RWPE2 (cell line): Measurements from ENCODE around the gene LRCH4.

Experiments
- ATAC-seq: fragments of 200-7000 bp; cut with Tn5 transposase; 3 replicates; pipeline ENCODE4 v1.9.1; 2021; ENCODE audit warnings: low read depth
- DNase-seq: peaks from one replicate; pipeline ENCODE4 v3.0.0-alpha.2; 2020; ENCODE audit warnings: low spot score
- H3K27ac ChIP-seq: fragments of 450-650 bp; 2 replicates; pipeline ENCODE4 v1.5.1; 2017; ENCODE audit warnings: mild to moderate bottlenecking; ENCODE audit not compliant: poor library complexity, severe bottlenecking
- H3K27me3 ChIP-seq: fragments of 250-450 bp; sonication (Bioruptor Pico); 2 replicates; pipeline ENCODE4 v1.5.1; 2021; ENCODE audit warnings: mild to moderate bottlenecking, moderate library complexity; ENCODE audit not compliant: insufficient read depth, poor library complexity, severe bottlenecking
- H3K36me3 ChIP-seq: fragments of 250-450 bp; sonication (Bioruptor Pico); 2 replicates; pipeline ENCODE4 v1.5.1; 2020; ENCODE audit warnings: low read depth, mild to moderate bottlenecking, moderate library complexity
- H3K4me1 ChIP-seq: fragments of 250-450 bp; sonication (Bioruptor Pico); 2 replicates; pipeline ENCODE4 v1.5.1; 2021; ENCODE audit warnings: mild to moderate bottlenecking, moderate library complexity; ENCODE audit not compliant: insufficient read depth, poor library complexity, severe bottlenecking
- H3K4me3 ChIP-seq: fragments of 250-450 bp; sonication (Bioruptor Pico); 2 replicates; pipeline ENCODE4 v1.5.1; 2021; ENCODE audit warnings: mild to moderate bottlenecking, moderate library complexity; ENCODE audit not compliant: severe bottlenecking
- H3K9me3 ChIP-seq: fragments of 250-450 bp; sonication (Bioruptor Pico); 2 replicates; pipeline ENCODE4 v1.5.1; 2021; ENCODE audit warnings: mild to moderate bottlenecking, moderate library complexity; ENCODE audit not compliant: severe bottlenecking
- CTCF ChIP-seq: fragments of 450-650 bp; IDR thresholded peaks from one replicate; pipeline ENCODE4 v1.5.1; 2017; ENCODE audit warnings: mild to moderate bottlenecking, moderate library complexity; ENCODE audit not compliant: poor library complexity, severe bottlenecking

Gene LRCH4

GRCh38 chr7:100627238-100627549 lies 41.3 kb upstream of the LRCH4 start:
- Histone ChIP-seq H3K36me3 (no peaks in the 10 kb centered on the region), H3K9me3 (no peaks in the 10 kb centered on the region), H3K4me3 (no peak overlapping the region), H3K27ac (no peak overlapping the region), H3K27me3 (no peaks in the 10 kb centered on the region), H3K4me1 (no peaks in the 10 kb centered on the region)
- DNase-seq, result no peak
- no peak for TF ChIP-seq CTCF
- no peak for ATAC-seq

GRCh38 chr7:100626530-100627237 lies 40.8 kb upstream of the LRCH4 start:
- Histone ChIP-seq H3K27me3 (no peaks in the 10 kb centered on the region), H3K4me1 (no peaks in the 10 kb centered on the region), H3K36me3 (no peaks in the 10 kb centered on the region), H3K27ac (no peak overlapping the region), H3K4me3 (peak overlapping the region; percentile 24), H3K9me3 (no peaks in the 10 kb centered on the region)
- DNase-seq, result no peak
- ATAC-seq, result peak; percentile 96
- no peak for TF ChIP-seq CTCF

GRCh38 chr7:100626055-100626454 lies 40.1 kb upstream of the LRCH4 start:
- no peak for ATAC-seq
- no peak overlapping the region for H3K27ac ChIP-seq

GRCh38 chr7:100623951-100624824 lies 38.3 kb upstream of the LRCH4 start:
- Histone ChIP-seq H3K9me3 (no peaks in the 10 kb centered on the region), H3K27ac (no peak overlapping the region), H3K4me1 (no peaks in the 10 kb centered on the region), H3K36me3 (no peaks in the 10 kb centered on the region), H3K27me3 (no peaks in the 10 kb centered on the region), H3K4me3 (no peak overlapping the region)
- no peak for TF ChIP-seq CTCF
- ATAC-seq (no peak), DNase-seq (no peak)

More at GRCh38 chr7:100626055-100626454, 40.1 kb upstream of the LRCH4 start:
- DNase-seq, result no peak
- TF ChIP-seq CTCF, result no peak
- Histone ChIP-seq H3K36me3 (no peaks in the 10 kb centered on the region), H3K27me3 (no peaks in the 10 kb centered on the region), H3K4me1 (no peaks in the 10 kb centered on the region), H3K4me3 (peak overlapping the region; percentile 5), H3K9me3 (no peaks in the 10 kb centered on the region)

- Histone ChIP-seq H3K27ac (no peak overlapping the region), H3K4me1 (no peaks in the 10 kb centered on the region), H3K27me3 (no peaks in the 10 kb centered on the region), H3K9me3 (no peaks in the 10 kb centered on the region), H3K36me3 (no peaks in the 10 kb centered on the region), H3K4me3 (no peak overlapping the region)
- DNase-seq (no peak), ATAC-seq (no peak)
- TF ChIP-seq CTCF, result no peak
Observed at GRCh38 chr7:100621554-100621953, 35.6 kb upstream of the LRCH4 start.
